H1 (cell line): ENCODE results near the gene TFR2.

Source experiments
- CBX5 ChIP-seq: fragments of 300-800, 300-1000 bp; sonication (generic); IDR thresholded peaks from 2 replicates; pipeline ENCODE4 v1.7.1; 2016; ENCODE audit warnings: antibody characterized with exemption, low read length, low read depth
- EGR1 ChIP-seq: IDR thresholded peaks from 2 replicates; pipeline ENCODE4 v1.6.1; 2011; ENCODE audit warnings: low read depth, low read length, borderline replicate concordance
- EZH2 ChIP-seq: fragments of 200-600 bp; sonication (generic); IDR thresholded peaks from 2 replicates; pipeline ENCODE4 v1.7.1; 2012; ENCODE audit warnings: low read depth, mild to moderate bottlenecking, moderate library complexity, low read length, inconsistent platforms; ENCODE audit not compliant: severe bottlenecking
- KDM4A ChIP-seq: IDR thresholded peaks from one replicate; pipeline ENCODE4 v1.7.1; 2012; ENCODE audit warnings: low read depth, mild to moderate bottlenecking, moderate library complexity, low read length, inconsistent platforms; ENCODE audit not compliant: severe bottlenecking
- POLR2A ChIP-seq, 2 experiments: IDR thresholded peaks; 1 replicate in 1 of 2; 2 replicates in 1 of 2; pipeline ENCODE4 v1.6.1; 2011; ENCODE audit warnings: low read depth in 2 of 2, low read length in 2 of 2, mild to moderate bottlenecking in 2 of 2; ENCODE audit errors: control extremely low read depth in 1 of 2
- SP2 ChIP-seq: IDR thresholded peaks from 2 replicates; pipeline ENCODE4 v1.6.1; 2012; ENCODE audit warnings: mild to moderate bottlenecking, low read length, inconsistent platforms

GRCh38 chr7:100687751-100688300 is 46.5 kb upstream of the TFR2 start:
- TF ChIP-seq EZH2 (no peak), KDM4A (no peak), CBX5 (no peak), POLR2A (IDR thresholded peaks at IDR 0.05; ENCODE audit: control extremely low read depth in 1 of 2, low read depth in 2 of 2, low read length in 2 of 2) (no peak), SP2 (no peak), EGR1 (no peak)
